ENCODE data around the gene FLVCR2.

The FLVCR2 gene

GRCh38 chr14:75648066-75648838, 69.8 kb downstream of the FLVCR2 start:
- DNase-seq (ENCODE audit: low read depth), result no peak
- TF ChIP-seq CTCF (IDR thresholded peaks at IDR 0.05; ENCODE audit: insufficient read depth, low read depth, low read length, missing control alignments), result no peak

GRCh38 chr14:75649337-75649736, 70.9 kb downstream of the FLVCR2 start:
- no peak for DNase-seq (ENCODE audit: low read depth)
- TF ChIP-seq CTCF (IDR thresholded peaks at IDR 0.05; ENCODE audit: insufficient read depth, low read depth, low read length, missing control alignments), result no peak
- no peak overlapping the region for H3K4me3 ChIP-seq (ENCODE audit: low read depth, low read length)

More at GRCh38 chr14:75648066-75648838, 69.8 kb downstream of the FLVCR2 start:
- no peak overlapping the region for H3K4me3 ChIP-seq (ENCODE audit: low read depth, low read length)

GRCh38 chr14:75649773-75650172, 71.4 kb downstream of the FLVCR2 start:
- no peak for TF ChIP-seq CTCF (IDR thresholded peaks at IDR 0.05; ENCODE audit: insufficient read depth, low read depth, low read length, missing control alignments)
- no peak for DNase-seq (ENCODE audit: low read depth)
- no peak overlapping the region for H3K4me3 ChIP-seq (ENCODE audit: low read depth, low read length)

- no peak overlapping the region for H3K4me3 ChIP-seq (ENCODE audit: low read depth, low read length)
- no peak for TF ChIP-seq CTCF (IDR thresholded peaks at IDR 0.05; ENCODE audit: insufficient read depth, low read depth, low read length, missing control alignments)
- DNase-seq (ENCODE audit: low read depth), result no peak
These were observed 72.0 kb downstream of the FLVCR2 start for GRCh38 chr14:75650253-75651058.

- TF ChIP-seq CTCF (IDR thresholded peaks at IDR 0.05; ENCODE audit: insufficient read depth, low read depth, low read length, missing control alignments), result no peak
- H3K4me3 ChIP-seq (ENCODE audit: low read depth, low read length), result no peak overlapping the region
- no peak for DNase-seq (ENCODE audit: low read depth)
These were observed 75.1 kb downstream of the FLVCR2 start for GRCh38 chr14:75653563-75653962.

- TF ChIP-seq CTCF (IDR thresholded peaks at IDR 0.05; ENCODE audit: insufficient read depth, low read depth, low read length, missing control alignments), result peak; percentile 97
- DNase-seq (ENCODE audit: low read depth), result peak; percentile 79
- no peak overlapping the region for H3K4me3 ChIP-seq (ENCODE audit: low read depth, low read length)
These were observed 75.8 kb downstream of the FLVCR2 start for GRCh38 chr14:75654127-75654732.

All from GM12865 (cell line).